ENCODE results near the gene MVK.

DNA sequence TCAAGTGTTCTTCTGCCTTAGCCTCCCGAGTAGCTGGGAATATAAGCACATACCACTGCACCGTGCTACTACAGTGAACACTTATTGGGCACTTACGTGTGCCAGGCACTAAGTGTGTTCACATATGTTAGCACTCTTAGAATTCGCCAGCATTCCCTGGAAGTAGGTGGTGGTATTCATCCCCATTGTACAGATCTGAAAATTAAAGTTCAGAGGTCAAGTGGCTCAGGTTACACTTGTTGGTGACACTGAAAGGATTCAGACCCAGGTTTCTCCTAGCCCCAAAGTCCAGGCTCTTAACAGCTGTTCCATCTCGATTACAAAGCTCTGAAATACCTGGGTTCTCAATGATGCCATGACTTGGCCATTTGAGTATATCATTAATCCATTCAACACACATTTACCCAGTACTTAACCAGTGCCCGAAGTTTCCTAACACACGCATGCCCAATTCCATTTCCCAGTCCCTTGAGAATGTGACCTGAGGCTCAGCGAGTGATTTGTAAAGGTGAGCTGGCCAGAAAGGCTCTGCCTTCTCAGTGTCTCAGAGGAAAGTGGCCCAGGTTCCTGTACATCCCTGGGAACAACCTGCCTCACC is 4.8 kb downstream of the MVK start:
- TF ChIP-seq, protein P1, sequence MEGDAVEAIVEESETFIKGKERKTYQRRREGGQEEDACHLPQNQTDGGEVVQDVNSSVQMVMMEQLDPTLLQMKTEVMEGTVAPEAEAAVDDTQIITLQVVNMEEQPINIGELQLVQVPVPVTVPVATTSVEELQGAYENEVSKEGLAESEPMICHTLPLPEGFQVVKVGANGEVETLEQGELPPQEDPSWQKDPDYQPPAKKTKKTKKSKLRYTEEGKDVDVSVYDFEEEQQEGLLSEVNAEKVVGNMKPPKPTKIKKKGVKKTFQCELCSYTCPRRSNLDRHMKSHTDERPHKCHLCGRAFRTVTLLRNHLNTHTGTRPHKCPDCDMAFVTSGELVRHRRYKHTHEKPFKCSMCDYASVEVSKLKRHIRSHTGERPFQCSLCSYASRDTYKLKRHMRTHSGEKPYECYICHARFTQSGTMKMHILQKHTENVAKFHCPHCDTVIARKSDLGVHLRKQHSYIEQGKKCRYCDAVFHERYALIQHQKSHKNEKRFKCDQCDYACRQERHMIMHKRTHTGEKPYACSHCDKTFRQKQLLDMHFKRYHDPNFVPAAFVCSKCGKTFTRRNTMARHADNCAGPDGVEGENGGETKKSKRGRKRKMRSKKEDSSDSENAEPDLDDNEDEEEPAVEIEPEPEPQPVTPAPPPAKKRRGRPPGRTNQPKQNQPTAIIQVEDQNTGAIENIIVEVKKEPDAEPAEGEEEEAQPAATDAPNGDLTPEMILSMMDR (conservative IDR thresholded peaks at IDR 0.05; ENCODE audit: low read depth, low read length): no peak
- TF ChIP-seq MXI1 (IDR thresholded peaks at IDR 0.05; ENCODE audit: borderline replicate concordance, low read depth, low read length) (no peak), RFX5 (IDR thresholded peaks at IDR 0.05; ENCODE audit: low read depth, low read length) (no peak)
